Keratinocyte (primary cell): Measurements from ENCODE around the gene TRIM23. TPM values are rescaled to one million over a fixed set of nuclear protein-coding genes. Genes with fewer than 3 reads are reported as not detected.

Experiments used
- DNase-seq: peaks from one replicate; pipeline ENCODE4 v3.0.0-alpha.2; 2011; ENCODE audit warnings: low read depth, missing footprints, low spot score
- FAIRE-seq: peaks from 2 replicates; lab custom pipeline; 2011; peaks lifted over from hg19 to GRCh38; lab: Jason Lieb, UNC
- H2AFZ ChIP-seq: 2 replicates; pipeline ENCODE4 v1.6.0; 2012; ENCODE audit warnings: low read length, control low read depth, inconsistent platforms; ENCODE audit not compliant: control insufficient read depth
- H3K27ac ChIP-seq: 2 replicates; pipeline ENCODE4 v1.5.1; 2011; ENCODE audit warnings: low read length; ENCODE audit not compliant: control insufficient read depth, insufficient read depth
- H3K27me3 ChIP-seq: 3 replicates; pipeline ENCODE4 v1.6.0; 2011; ENCODE audit warnings: low read length; ENCODE audit not compliant: control insufficient read depth, insufficient read depth; ENCODE audit errors: extremely low read depth
- H3K36me3 ChIP-seq, 2 experiments: 2 replicates in 1 of 2; 3 replicates in 1 of 2; pipeline ENCODE4 v1.5.1; 2011; ENCODE audit warnings: low read length in 2 of 2, mild to moderate bottlenecking in 1 of 2; ENCODE audit not compliant: control insufficient read depth in 2 of 2, insufficient read depth in 2 of 2; ENCODE audit errors: extremely low read depth in 1 of 2
- H3K4me1 ChIP-seq: 3 replicates; pipeline ENCODE4 v1.5.1; 2011; ENCODE audit warnings: low read length; ENCODE audit not compliant: control insufficient read depth, insufficient read depth; ENCODE audit errors: extremely low read depth
- H3K4me2 ChIP-seq: 3 replicates; pipeline ENCODE4 v1.6.0; 2011; ENCODE audit warnings: low read depth, low read length; ENCODE audit not compliant: control insufficient read depth, insufficient read depth; ENCODE audit errors: extremely low read depth
- H3K4me3 ChIP-seq, 3 experiments: fragments of 200-600 bp in 1 of 3; sonication (generic) in 1 of 3; 2 replicates in 2 of 3; 3 replicates in 1 of 3; pipeline ENCODE4 v1.5.1; 2011 to 2016; ENCODE audit warnings: low read length in 3 of 3, mild to moderate bottlenecking in 3 of 3, control low read depth in 2 of 3, inconsistent platforms in 1 of 3, low read depth in 1 of 3, mixed read lengths in 1 of 3, mixed run types in 1 of 3, moderate library complexity in 1 of 3; ENCODE audit not compliant: control insufficient read depth in 2 of 3, insufficient read depth in 2 of 3; ENCODE audit errors: extremely low read depth in 1 of 3
- H3K79me2 ChIP-seq: 2 replicates; pipeline ENCODE4 v1.6.0; 2012; ENCODE audit warnings: low read length; ENCODE audit not compliant: control insufficient read depth, insufficient read depth
- H3K9ac ChIP-seq: 3 replicates; pipeline ENCODE4 v1.6.0; 2011; ENCODE audit warnings: low read length; ENCODE audit not compliant: control insufficient read depth, insufficient read depth; ENCODE audit errors: extremely low read depth
- H3K9me1 ChIP-seq: 3 replicates; pipeline ENCODE4 v1.6.0; 2011; ENCODE audit warnings: low read length; ENCODE audit not compliant: control insufficient read depth, insufficient read depth; ENCODE audit errors: extremely low read depth
- H3K9me3 ChIP-seq: 2 replicates; pipeline ENCODE4 v1.5.1; 2012; ENCODE audit warnings: low read depth, low read length; ENCODE audit not compliant: control insufficient read depth
- H4K20me1 ChIP-seq: 3 replicates; pipeline ENCODE4 v1.6.0; 2011; ENCODE audit warnings: low read length; ENCODE audit not compliant: control insufficient read depth, insufficient read depth; ENCODE audit errors: extremely low read depth
- CTCF ChIP-seq, 3 experiments: IDR thresholded peaks in 1 of 3; conservative IDR thresholded peaks in 1 of 3; optimal IDR thresholded peaks in 1 of 3; 2 replicates in 2 of 3; 3 replicates in 1 of 3; pipeline versions ENCODE3 to v1.5.1; 2011; ENCODE audit warnings: low read length in 3 of 3, mild to moderate bottlenecking in 3 of 3, moderate library complexity in 2 of 3, control low read depth in 1 of 3, inconsistent platforms in 1 of 3; ENCODE audit not compliant: insufficient read depth in 2 of 3; ENCODE audit errors: extremely low read depth in 1 of 3
- EZH2 ChIP-seq: IDR thresholded peaks from one replicate; pipeline ENCODE4 v1.6.1; 2012; ENCODE audit warnings: inconsistent platforms, mild to moderate bottlenecking, low read length, moderate library complexity
- dilution Hi-C: fragments of 300-500 bp; cut with MboI; formaldehyde crosslinking; loops from one replicate; pipeline ENCODE4 v1.7.0; 2020; ENCODE audit warnings: low sequenced_read_pairs; ENCODE audit not compliant: extremely low pct_ligation_motif_present
- polyA plus RNA-seq, 5 experiments: library from polyadenylated mRNA; depleted of rRNA in 3 of 5; stranded (reverse) in 3 of 5; stranded (forward) in 1 of 5; unstranded in 1 of 5; fragments of >200 nt; gene quantifications; 1 replicate in 1 of 5; 2 replicates in 3 of 5; 3 replicates in 1 of 5; pipeline versions ENCODE4 v1.2.1 to v1.2.3, GENCODE V29; 2011 to 2012; ENCODE audit warnings: missing spikeins in 2 of 5, low read depth in 1 of 5, low replicate concordance in 1 of 5

Gene TRIM23
- polyA plus RNA-seq, 1 donor (not counting 4 experiments of a cell fraction or from before 2014, with no cell fraction given) = 7.8 TPM

DNA sequence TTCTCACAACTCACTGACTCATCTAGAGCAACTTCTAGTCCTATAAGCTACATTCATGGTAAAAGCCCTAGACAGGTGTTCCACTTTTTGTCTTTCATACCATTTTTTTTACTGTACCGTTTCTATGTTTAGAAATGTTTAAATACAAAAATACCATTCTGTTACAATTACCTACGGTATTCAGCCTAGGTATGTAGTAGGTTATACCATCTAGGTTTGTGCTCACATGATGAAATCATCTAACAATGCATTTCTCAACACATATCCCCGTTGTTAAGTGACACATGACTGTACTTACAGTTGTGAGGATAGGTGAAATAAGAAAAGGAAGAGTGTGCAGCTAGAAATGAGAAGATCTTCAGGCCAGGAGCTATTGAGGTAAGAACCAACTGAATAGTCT, 67.4 kb downstream of the TRIM23 start:
- no peaks in the 10 kb centered on the region for H4K20me1 ChIP-seq
- H3K9ac ChIP-seq = no peak overlapping the region
- H3K27ac ChIP-seq = no peak overlapping the region
- H3K36me3 ChIP-seq = peaks cover 0 to 6% of the 10 kb centered on the region in 2 experiments
- H3K9me1 ChIP-seq = no peaks in the 10 kb centered on the region
- no peak overlapping the region for H2AFZ ChIP-seq
- no peak for DNase-seq
- H3K27me3 ChIP-seq = no peaks in the 10 kb centered on the region
- no peaks in the 10 kb centered on the region for H3K9me3 ChIP-seq
- H3K4me1 ChIP-seq = peaks cover 5% of the 10 kb centered on the region
- TF ChIP-seq CTCF (optimal IDR thresholded peaks at IDR 0.05 in 1 of 3, IDR thresholded peaks at IDR 0.05 in 1 of 3, conservative IDR thresholded peaks at IDR 0.05 in 1 of 3; ENCODE audit: extremely low read depth in 1 of 3, insufficient read depth in 2 of 3, low read length in 3 of 3) (no peak), EZH2 (no peak)
- H3K4me3 ChIP-seq = no peak overlapping the region
- no peak for FAIRE-seq
- H3K79me2 ChIP-seq = peaks cover 19% of the 10 kb centered on the region
- no peak overlapping the region for H3K4me2 ChIP-seq
- dilution Hi-C loops = no loop called here

DNA sequence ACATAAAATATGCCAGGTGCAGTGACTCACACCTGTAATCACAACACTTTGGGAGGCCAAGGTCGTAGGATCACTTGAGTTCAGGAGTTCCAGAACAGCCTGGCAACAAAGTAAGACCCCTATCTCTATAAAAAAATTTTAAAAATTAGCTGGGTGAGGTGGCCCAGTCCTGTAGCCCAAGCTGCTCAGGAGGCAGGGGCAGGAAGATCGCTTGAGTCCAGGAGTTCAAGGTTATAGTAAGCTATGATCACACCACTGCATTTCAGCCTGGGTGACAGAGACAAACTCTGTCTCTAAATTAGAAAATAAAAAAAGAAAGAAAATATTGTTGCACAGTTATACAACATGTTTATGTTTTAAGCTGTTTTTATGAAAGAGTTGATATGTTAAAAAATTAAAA, 68.0 kb downstream of the TRIM23 start:
- peaks cover 13% of the 10 kb centered on the region for H3K79me2 ChIP-seq
- H3K4me1 ChIP-seq = no peaks in the 10 kb centered on the region
- no peaks in the 10 kb centered on the region for H3K9me1 ChIP-seq
- peaks cover 0 to 6% of the 10 kb centered on the region in 2 experiments for H3K36me3 ChIP-seq
- no peak overlapping the region for H3K27ac ChIP-seq
- no peaks in the 10 kb centered on the region for H3K27me3 ChIP-seq
- FAIRE-seq (no peak), DNase-seq (no peak)
- H3K9me3 ChIP-seq = no peaks in the 10 kb centered on the region
- no peaks in the 10 kb centered on the region for H4K20me1 ChIP-seq
- no peak overlapping the region for H3K4me2 ChIP-seq
- no peak overlapping the region for H3K4me3 ChIP-seq
- TF ChIP-seq EZH2 = no peak
- no peak for TF ChIP-seq CTCF (optimal IDR thresholded peaks at IDR 0.05 in 1 of 3, IDR thresholded peaks at IDR 0.05 in 1 of 3, conservative IDR thresholded peaks at IDR 0.05 in 1 of 3; ENCODE audit: extremely low read depth in 1 of 3, insufficient read depth in 2 of 3, low read length in 3 of 3)
- H2AFZ ChIP-seq = no peak overlapping the region
- dilution Hi-C loops = no loop called here
- no peak overlapping the region for H3K9ac ChIP-seq
